ENCODE measurements around the gene RSPH10B2.
"Not testable (repeated sequence)": the region's sequence is repeated elsewhere in the genome, so short reads cannot be mapped to it uniquely, and the experiment has no call there.

The RSPH10B2 gene
- 0 to 1.1 (median 0.04) reads per million in 17 experiments for total RNA-seq

DNA sequence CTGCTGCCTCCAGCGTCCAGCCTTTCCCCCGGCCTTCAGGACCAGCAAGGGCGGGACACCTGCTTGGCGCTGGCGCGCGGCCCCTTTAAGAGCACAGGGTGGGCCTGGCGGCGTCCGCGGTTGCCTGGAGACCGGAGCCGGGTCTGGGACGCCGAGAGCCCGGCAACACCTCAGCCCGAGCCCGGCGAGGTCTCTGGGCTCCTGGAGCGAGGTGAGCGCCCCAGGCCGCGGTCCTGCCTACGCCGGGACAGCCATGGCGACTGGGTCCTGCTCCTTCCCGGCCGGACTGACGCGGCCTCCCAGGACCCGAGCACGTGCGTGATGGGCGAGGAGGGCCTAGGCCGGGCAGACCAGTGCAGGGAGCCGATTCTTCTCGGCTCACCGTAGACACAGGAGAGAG, at the start of gene RSPH10B2:
TSS of gene RSPH10B2 (plus strand) at position 140 of the 400 bp plus-strand sequence. CDS start 3,575 bp downstream, outside the sequence.
- DNase-seq: not testable (repeated sequence)

- peak; percentile 39 to 60 (median 54) for DNase-seq
These were observed 47.8 kb upstream of the RSPH10B2 start for GRCh38 chr7:6705959-6706665.

- DNase-seq: peak; percentile 97 to 99 (median 98)
These were observed 47.1 kb upstream of the RSPH10B2 start, which contains the start of gene ZNF12 for GRCh38 chr7:6706666-6707407. TSS of gene ZNF12 (minus strand) at chr7:6706947. CDS start at chr7:6705173, 1,774 bp downstream.

GRCh38 chr7:6708304-6708703, 45.6 kb upstream of the RSPH10B2 start:
- DNase-seq: no peak

GRCh38 chr7:6709808-6710207, 44.1 kb upstream of the RSPH10B2 start:
- DNase-seq: peak in 1 of 4 experiments; percentile 9

DNA sequence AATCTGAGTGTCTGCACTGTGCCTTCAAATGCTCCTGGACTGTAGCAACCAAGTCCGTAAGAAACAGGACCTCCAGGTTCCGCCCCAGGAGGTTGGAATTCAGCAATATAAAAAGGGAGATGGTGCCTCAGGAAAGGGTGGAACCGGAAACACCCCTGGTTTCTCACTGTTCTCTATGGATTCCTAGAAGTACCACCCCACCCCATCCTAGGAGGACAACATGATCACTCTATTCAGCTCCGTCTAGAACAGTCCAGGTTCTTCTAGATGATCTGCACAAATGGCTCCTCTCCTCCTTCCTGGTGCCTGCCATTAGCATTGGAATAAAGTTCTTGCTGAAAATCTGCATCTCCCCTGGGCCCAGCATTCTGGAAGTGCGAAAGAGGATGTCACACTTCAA, 39.5 kb upstream of the RSPH10B2 start:
- no peak for DNase-seq

DNA sequence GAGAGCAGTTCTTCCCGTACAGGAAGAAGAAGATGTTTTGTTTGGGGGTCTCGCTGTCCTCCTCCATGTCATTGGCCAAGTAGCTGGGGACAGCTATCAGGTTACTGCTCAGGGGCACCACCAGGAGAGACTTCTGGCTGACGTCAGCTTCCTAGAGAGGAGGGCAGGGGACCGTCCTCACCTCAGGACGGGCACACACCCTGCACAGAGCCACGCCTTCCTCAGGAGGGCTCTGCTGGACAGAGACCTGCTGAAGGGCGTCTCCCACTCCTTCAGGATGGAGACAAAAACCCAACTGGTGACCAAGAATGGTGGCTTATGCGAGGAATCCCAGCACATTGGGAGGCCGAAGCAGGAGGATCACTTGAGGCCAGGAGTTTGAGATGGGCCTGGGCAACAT, 38.0 kb upstream of the RSPH10B2 start:
- not testable (repeated sequence) for DNase-seq

- DNase-seq: peak in 1 of 4 experiments; percentile 7
These were observed 35.8 kb upstream of the RSPH10B2 start for GRCh38 chr7:6718124-6718523.

DNA sequence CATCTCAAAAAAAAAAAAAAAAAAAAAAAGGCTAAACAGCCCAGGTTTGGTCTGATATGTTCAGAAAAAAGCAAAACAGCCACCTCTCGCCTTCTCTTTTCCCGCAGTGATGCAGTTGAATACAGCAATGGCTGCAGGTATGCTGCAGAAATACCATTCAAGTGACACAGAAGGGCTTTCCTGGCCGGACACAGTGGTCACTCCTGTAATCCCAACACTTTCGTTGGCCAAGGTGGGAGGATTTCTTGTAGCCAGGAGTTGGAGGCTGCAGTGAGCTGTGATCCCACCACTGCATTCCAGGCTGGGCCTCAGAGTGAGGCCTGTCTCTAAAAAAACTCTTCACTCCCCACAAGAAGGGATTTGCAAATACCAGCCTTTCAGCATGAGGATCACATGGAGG, 29.6 kb upstream of the RSPH10B2 start:
- not testable (repeated sequence) for DNase-seq

GRCh38 chr7:6725003-6725402, 28.9 kb upstream of the RSPH10B2 start:
- DNase-seq: peak; percentile 46 to 66 (median 64)

DNA sequence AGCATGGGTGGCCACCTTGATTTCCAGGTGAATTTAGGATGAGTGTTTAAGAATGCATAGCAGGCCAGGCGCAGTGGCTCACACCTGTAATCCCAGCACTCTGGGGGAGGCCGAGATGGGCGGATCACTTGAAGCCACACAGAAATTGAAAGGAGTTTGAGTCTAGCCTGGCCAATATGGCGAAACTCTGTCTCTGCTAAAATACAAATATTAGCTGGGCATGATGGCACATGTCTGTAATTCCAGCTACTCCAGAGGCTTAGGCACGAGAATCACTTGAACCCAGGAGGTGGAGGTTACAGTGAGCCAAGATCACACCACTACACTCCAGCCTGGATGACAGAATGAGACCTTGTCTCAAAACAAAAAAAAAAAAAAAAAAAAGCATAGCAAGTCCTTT, 27.6 kb upstream of the RSPH10B2 start:
- DNase-seq: not testable (repeated sequence)

GRCh38 chr7:6727663-6728062, 26.2 kb upstream of the RSPH10B2 start:
- DNase-seq: no peak

- DNase-seq: not testable (repeated sequence)
These were observed 24.9 kb upstream of the RSPH10B2 start for GRCh38 chr7:6728893-6729491.

GRCh38 chr7:6729492-6730342, 24.2 kb upstream of the RSPH10B2 start:
- DNase-seq: peak; percentile 96 to 98 (median 98)

DNA sequence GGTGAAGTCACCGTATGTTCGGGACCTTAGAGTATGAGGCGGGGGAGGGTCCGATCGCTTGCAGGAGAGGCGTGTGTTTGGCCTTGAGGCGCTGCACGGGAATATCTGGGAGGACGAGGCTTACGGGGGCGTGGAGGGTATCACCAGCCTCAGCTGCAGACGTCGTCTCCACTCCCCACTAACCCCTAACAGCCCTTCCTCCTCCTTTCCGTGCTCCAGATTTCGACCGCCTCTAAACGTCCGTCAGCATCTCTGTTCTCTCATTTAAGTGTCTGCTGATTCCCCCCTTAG, 23.6 kb upstream of the RSPH10B2 start:
- DNase-seq: peak in 1 of 4 experiments; percentile 25

DNA sequence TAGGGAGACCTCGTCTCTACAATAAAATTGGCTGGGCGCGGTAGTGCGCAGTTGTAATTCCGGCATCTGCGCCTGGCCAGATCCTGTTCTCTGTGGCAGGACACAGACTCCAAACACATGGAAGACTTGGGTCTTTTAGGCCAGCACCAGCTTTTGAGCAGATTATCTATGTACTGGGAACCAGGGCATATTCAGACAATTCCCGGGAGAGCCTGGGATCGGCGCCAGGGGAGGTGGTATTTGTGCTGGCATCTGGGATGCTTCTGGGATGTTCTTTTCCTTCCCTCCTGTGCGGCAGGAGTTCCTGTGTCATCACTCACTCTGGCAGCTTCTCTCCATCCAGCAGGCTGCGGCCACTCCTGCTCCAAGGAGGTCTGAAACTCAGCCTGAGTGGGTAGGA, 15.5 kb upstream of the RSPH10B2 start:
- DNase-seq: not testable (repeated sequence)

- not testable (repeated sequence) for DNase-seq
These were observed 9.3 kb upstream of the RSPH10B2 start for GRCh38 chr7:6744410-6745100.

DNA sequence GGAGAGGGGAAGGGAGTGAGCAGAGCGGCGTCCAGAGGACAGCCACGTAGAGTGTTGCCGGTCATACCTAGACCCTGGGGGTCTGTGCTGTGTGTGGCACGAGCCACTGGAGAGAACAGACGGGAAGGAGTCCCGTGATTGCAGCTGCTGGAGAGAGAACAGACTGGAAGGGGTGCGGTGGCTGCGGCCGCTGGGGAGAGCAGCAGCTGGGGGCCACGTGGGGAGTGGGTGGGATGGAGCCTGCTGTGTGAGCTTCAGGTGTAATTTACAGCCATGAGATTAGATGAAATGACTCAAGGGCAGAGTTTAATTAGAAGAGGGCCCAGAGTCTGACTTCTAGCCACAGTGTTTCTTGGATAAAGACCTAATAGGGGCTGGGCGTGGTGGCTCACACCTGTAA, 4.6 kb upstream of the RSPH10B2 start:
- not testable (repeated sequence) for DNase-seq

DNA sequence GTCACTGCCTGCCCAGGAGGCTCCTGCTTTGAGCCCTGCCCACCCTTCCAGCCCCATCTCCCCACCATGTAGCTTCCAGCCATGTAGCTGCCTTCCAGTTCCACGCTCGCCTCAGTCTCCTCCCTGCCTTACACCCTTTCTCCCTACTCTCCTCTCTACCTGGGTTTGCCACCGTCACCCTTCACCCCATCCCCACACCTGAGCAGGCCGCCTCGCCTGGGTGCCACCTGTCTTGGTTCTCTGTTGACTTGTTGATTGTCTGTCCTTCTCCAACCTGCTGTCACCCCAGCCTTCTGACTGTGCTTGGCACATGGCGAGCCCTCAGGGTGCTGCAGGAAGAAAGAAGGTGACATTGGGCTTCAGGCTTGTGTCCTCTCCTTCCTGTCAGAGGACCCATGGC, 3.7 kb upstream of the RSPH10B2 start:
- not testable (repeated sequence) for DNase-seq

DNA sequence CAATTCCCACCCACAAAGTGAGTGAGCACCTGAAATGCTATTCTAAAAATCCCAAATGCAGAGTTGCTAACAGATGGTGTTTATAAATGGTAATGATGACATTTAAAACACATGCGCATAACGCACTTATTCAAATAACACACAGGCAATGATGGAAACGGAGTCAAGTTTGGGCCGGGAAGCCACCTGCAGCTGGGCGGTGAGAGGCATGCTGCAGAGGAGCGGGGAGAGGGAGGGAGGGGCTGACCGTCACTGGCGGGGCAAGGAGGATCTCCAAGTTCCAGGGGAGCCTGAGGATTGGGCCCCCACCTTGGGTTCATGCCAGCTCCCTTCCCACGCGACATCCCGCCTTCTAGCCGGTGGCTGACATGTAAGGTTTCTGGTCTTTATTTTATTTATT, 7.3 kb downstream of the RSPH10B2 start:
- DNase-seq: not testable (repeated sequence)

GRCh38 chr7:6781581-6781980, 27.7 kb downstream of the RSPH10B2 start:
- DNase-seq: not testable (repeated sequence)

DNA sequence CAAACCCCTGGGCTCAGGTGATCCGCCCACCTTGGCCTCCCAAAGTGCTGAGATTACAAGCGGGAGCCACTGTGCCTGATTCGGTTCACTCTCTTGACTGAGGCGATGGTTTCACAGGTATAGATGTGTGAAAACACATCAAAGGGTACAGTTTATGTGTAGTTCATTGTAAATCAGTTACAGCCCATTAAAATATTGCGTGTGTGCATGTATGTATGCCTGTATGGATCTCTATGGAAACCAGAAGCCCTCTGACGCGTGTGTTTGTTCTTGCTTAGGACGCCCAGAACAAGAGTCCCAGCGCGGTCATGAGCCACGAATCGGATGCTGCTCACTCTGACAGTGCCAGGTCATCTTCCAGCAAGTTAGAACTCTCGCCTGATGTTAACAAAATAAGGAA, 35.5 kb downstream of the RSPH10B2 start:
- not testable (repeated sequence) for DNase-seq
